Measurements from ENCODE around the gene TNFSF13B. TPM values are rescaled to one million over a fixed set of nuclear protein-coding genes. Genes with fewer than 3 reads are reported as not detected.

TNFSF13B gene
- total and polyA plus RNA-seq, 4 donors, result 1.8 to 11.6 (median 4.6) TPM

DNA sequence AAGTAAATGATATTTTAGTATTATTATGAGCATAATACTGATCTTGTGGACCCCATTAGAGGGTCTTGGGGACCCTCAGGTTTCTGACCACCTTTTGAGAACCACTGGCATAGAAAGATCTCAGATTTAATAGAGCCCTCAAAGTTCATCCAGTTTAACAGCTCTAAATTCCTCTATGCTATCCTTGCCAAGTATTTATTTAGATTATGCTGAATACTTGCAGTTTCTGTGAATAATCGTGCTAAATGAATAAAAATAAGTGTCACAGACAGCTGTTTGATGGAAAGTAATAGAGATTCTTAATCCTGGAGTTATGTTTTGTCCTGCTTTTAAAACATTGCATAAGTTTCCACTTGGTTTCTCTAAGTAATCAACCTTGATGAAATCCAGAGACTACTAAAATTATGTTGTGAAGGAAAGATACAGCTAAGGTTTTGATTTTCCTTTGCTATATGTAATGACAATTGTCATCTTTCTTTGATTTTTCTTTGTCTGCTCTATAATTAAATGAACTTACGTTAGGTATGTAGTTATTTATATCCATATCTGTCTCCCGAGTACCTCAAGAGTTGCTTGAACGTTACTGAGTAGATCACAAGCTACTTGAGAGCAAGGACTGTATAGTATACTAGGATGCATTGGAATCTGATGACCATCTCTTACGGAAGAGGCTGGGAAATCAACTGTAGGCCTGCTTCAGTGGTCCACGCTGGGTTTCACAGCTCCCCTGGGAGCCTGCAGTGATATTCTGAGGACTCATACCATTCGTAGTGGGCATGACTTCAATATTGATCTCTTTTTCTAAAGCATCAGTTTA is 45.6 kb upstream of the TNFSF13B start (continued):
- TF ChIP-seq, protein P1, sequence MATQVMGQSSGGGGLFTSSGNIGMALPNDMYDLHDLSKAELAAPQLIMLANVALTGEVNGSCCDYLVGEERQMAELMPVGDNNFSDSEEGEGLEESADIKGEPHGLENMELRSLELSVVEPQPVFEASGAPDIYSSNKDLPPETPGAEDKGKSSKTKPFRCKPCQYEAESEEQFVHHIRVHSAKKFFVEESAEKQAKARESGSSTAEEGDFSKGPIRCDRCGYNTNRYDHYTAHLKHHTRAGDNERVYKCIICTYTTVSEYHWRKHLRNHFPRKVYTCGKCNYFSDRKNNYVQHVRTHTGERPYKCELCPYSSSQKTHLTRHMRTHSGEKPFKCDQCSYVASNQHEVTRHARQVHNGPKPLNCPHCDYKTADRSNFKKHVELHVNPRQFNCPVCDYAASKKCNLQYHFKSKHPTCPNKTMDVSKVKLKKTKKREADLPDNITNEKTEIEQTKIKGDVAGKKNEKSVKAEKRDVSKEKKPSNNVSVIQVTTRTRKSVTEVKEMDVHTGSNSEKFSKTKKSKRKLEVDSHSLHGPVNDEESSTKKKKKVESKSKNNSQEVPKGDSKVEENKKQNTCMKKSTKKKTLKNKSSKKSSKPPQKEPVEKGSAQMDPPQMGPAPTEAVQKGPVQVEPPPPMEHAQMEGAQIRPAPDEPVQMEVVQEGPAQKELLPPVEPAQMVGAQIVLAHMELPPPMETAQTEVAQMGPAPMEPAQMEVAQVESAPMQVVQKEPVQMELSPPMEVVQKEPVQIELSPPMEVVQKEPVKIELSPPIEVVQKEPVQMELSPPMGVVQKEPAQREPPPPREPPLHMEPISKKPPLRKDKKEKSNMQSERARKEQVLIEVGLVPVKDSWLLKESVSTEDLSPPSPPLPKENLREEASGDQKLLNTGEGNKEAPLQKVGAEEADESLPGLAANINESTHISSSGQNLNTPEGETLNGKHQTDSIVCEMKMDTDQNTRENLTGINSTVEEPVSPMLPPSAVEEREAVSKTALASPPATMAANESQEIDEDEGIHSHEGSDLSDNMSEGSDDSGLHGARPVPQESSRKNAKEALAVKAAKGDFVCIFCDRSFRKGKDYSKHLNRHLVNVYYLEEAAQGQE (IDR thresholded peaks at IDR 0.05), result no peak
- TF ChIP-seq RXRA (IDR thresholded peaks at IDR 0.05) (no peak), ATF3 (IDR thresholded peaks at IDR 0.05) (no peak)

DNA sequence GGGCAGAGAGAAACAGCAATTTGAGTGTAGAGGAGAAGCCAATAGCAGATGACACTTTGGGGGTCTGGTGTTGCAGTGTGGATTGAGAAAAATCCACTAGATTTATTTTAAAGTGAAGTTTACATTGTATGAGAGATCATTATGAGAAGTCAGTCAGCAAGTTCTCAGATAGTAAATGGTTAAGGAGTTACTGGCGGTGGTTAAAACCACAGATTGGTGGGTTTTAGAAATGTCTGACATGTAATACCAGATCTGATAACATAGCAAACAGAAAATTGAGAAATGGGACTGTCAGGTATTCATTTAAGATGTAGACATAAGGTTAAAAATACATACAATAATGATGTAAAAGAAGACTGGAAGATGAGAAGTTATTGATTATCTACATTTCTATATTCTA is 44.1 kb upstream of the TNFSF13B start:
- no peak overlapping the region for H3K9ac ChIP-seq (ENCODE audit: low read depth in 1 of 2, low read length in 2 of 2)
- no peak overlapping the region for H3K27ac ChIP-seq (ENCODE audit: low read depth in 1 of 2, low read length in 2 of 2)
- no peak overlapping the region for H3K4me3 ChIP-seq (ENCODE audit: low read depth in 1 of 3, low read length in 3 of 3)
- peaks cover 0 to 3% (median 0%) of the 10 kb centered on the region in 4 donors for H3K36me3 ChIP-seq (ENCODE audit: control insufficient read depth in 4 of 4, insufficient read depth in 3 of 4, low read depth in 1 of 4, low read length in 3 of 4)
- no peak for TF ChIP-seq CTCF (IDR thresholded peaks at IDR 0.05; ENCODE audit: low read depth, low read length, missing input control)
- TF ChIP-seq HNF4A (conservative IDR thresholded peaks at IDR 0.05), result no peak
- no peak for TF ChIP-seq RXRA (IDR thresholded peaks at IDR 0.05)
- no peak for TF ChIP-seq NR2F2 (IDR thresholded peaks at IDR 0.05)
- TF ChIP-seq ZBTB33 (IDR thresholded peaks at IDR 0.05), result no peak
- no peak for TF ChIP-seq FOXA2 (IDR thresholded peaks at IDR 0.05)
- TF ChIP-seq EGR1 (IDR thresholded peaks at IDR 0.05; ENCODE audit: low read depth in 2 of 2), result no peak
- no peak for TF ChIP-seq YY1 (IDR thresholded peaks at IDR 0.05)
- TF ChIP-seq SP1 (IDR thresholded peaks at IDR 0.05), result no peak
- 69% methylated on average over 1 of the region's 1 CpG for WGBS
- no peak for DNase-seq (ENCODE audit: low spot score)
- peaks cover 4 to 26% (median 10%) of the 10 kb centered on the region in 4 donors for H3K4me1 ChIP-seq (ENCODE audit: control insufficient read depth in 4 of 4, insufficient read depth in 4 of 4, low read length in 3 of 4)
- no peaks in the 10 kb centered on the region for H3K27me3 ChIP-seq (ENCODE audit: control insufficient read depth in 4 of 4, insufficient read depth in 4 of 4, low read length in 3 of 4)
- H3K9me3 ChIP-seq (ENCODE audit: control insufficient read depth in 4 of 4, low read length in 3 of 4), result no peaks in the 10 kb centered on the region

DNA sequence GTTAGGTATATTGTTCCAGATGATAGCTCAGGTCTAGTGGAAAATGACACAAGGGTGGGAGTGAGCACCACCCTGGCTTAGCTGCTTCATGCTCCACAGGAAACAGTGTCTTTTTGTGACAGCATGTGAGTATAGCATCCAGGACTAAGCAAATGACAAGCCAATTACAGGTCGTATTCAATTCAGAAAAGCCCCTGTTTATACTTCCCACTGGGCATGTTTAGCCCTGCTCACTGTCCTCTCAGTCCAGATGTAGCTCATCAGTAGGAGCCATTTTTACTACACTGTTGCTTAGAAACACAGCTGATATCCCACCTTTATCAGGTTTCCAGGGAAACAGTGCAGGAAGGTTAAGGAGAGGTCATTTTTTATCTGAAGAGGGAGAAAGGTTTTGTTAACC is 43.3 kb upstream of the TNFSF13B start:
- H3K4me3 ChIP-seq (ENCODE audit: low read depth in 1 of 3, low read length in 3 of 3), result no peak overlapping the region
- H3K4me1 ChIP-seq (ENCODE audit: control insufficient read depth in 4 of 4, insufficient read depth in 4 of 4, low read length in 3 of 4), result peaks cover 2 to 32% (median 11%) of the 10 kb centered on the region in 4 donors
- DNase-seq (ENCODE audit: low spot score), result no peak
- 35% methylated on average over 1 of the region's 1 CpG for WGBS
- H3K36me3 ChIP-seq (ENCODE audit: control insufficient read depth in 4 of 4, insufficient read depth in 3 of 4, low read depth in 1 of 4, low read length in 3 of 4), result peaks cover 0 to 3% (median 0%) of the 10 kb centered on the region in 4 donors
- H3K27me3 ChIP-seq (ENCODE audit: control insufficient read depth in 4 of 4, insufficient read depth in 4 of 4, low read length in 3 of 4), result no peaks in the 10 kb centered on the region
- no peak overlapping the region for H3K27ac ChIP-seq (ENCODE audit: low read depth in 1 of 2, low read length in 2 of 2)
- TF ChIP-seq TAF1 (conservative IDR thresholded peaks at IDR 0.05) (no peak), CTCF (IDR thresholded peaks at IDR 0.05; ENCODE audit: low read depth, low read length, missing input control) (no peak), MAX (IDR thresholded peaks at IDR 0.05) (no peak), GABPA (IDR thresholded peaks at IDR 0.05 in 1 of 2, conservative IDR thresholded peaks at IDR 0.05 in 1 of 2) (no peak), HNF4G (IDR thresholded peaks at IDR 0.05) (no peak), FOXA2 (IDR thresholded peaks at IDR 0.05) (no peak)
- no peaks in the 10 kb centered on the region for H3K9me3 ChIP-seq (ENCODE audit: control insufficient read depth in 4 of 4, low read length in 3 of 4)
- no peak overlapping the region for H3K9ac ChIP-seq (ENCODE audit: low read depth in 1 of 2, low read length in 2 of 2)

All from liver (tissue), 9 donors.